Left ventricle myocardium inferior (tissue), 1 donor: ENCODE data around the gene KLF6. TPM values are rescaled to one million over a fixed set of nuclear protein-coding genes. Genes with fewer than 3 reads are reported as not detected.
"Not testable (repeated sequence)": the region's sequence is repeated elsewhere in the genome, so short reads cannot be mapped to it uniquely, and the experiment has no call there.

Experiments
- DNase-seq: peaks from one replicate; pipeline ENCODE4 v3.0.0-alpha.2; 2020
- H3K27ac ChIP-seq: fragments of 200-600 bp; replicated peaks from 2 replicates; pipeline ENCODE4 v1.8.0; 2021
- H3K27me3 ChIP-seq: fragments of 200-600 bp; 2 replicates; pipeline ENCODE4 v1.8.0; 2021; ENCODE audit warnings: low read depth
- H3K36me3 ChIP-seq: fragments of 200-600 bp; 2 replicates; pipeline ENCODE4 v1.8.0; 2021
- H3K4me1 ChIP-seq: fragments of 200-600 bp; 2 replicates; pipeline ENCODE4 v1.8.0; 2021
- H3K4me3 ChIP-seq: fragments of 200-600 bp; 2 replicates; pipeline ENCODE4 v1.8.0; 2021; ENCODE audit warnings: mild to moderate bottlenecking, moderate library complexity
- H3K9me3 ChIP-seq: fragments of 200-600 bp; replicated peaks from 2 replicates; pipeline ENCODE4 v1.8.0; 2021
- CTCF ChIP-seq: fragments of 200-600 bp; IDR thresholded peaks from 2 replicates; pipeline ENCODE4 v1.8.0; 2021; ENCODE audit warnings: antibody characterized with exemption, mild to moderate bottlenecking, borderline replicate concordance
- intact Hi-C: fragments of 100-400 bp; cut with micrococcal nuclease; formaldehyde crosslinking; loops from one replicate; pipeline ENCODE4 v1.11.0; 2022
- total RNA-seq: library from RNA; stranded (reverse); fragmentation: NEBNext Ultra II Directional; extraction: Animal tissue kit (Norgen Biotek cat#: 25700); gene quantifications from one replicate; pipeline ENCODE4 v1.2.1, GENCODE V29; 2021
- donor health status: DM: no; HTN: yes; CAD: no; lungs with severe emphysema.

Gene KLF6
- total RNA-seq, 1 donor from 2014 or later: 43.8 TPM

GRCh38 chr10:3738855-3739350 is 46.1 kb downstream of the KLF6 start:
- no peaks in the 10 kb centered on the region for H3K27me3 ChIP-seq
- no peak overlapping the region for H3K27ac ChIP-seq
- DNase-seq: no peak
- H3K4me3 ChIP-seq: no peak overlapping the region
- no peaks in the 10 kb centered on the region for H3K36me3 ChIP-seq
- TF ChIP-seq CTCF: no peak
- intact Hi-C loops: no loop called here
- no peaks in the 10 kb centered on the region for H3K9me3 ChIP-seq
- H3K4me1 ChIP-seq: no peaks in the 10 kb centered on the region

DNA sequence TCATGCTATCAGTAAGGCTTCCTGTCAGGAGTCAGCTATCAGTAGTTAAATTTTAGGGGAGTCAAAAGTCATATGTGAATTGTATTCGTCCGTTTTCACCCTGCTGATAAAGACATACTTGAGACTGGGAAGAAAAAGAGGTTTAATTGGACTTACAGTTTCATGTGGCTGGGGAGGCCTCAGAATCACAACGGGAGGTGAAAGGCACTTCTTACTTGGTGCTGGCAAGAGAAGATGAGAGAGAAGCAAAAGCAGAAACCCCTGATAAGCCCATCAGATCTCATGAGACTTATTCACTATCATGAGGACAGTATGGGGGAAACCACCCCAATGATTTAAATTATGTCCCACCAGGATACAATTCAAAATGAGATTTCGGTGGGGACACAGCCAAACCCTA is 47.1 kb downstream of the KLF6 start:
- H3K27ac ChIP-seq: no peak overlapping the region
- H3K9me3 ChIP-seq: no peaks in the 10 kb centered on the region
- no peak for TF ChIP-seq CTCF
- H3K4me3 ChIP-seq: no peak overlapping the region
- H3K27me3 ChIP-seq: no peaks in the 10 kb centered on the region
- no peaks in the 10 kb centered on the region for H3K4me1 ChIP-seq
- intact Hi-C loops: no loop called here
- H3K36me3 ChIP-seq: no peaks in the 10 kb centered on the region
- no peak for DNase-seq

DNA sequence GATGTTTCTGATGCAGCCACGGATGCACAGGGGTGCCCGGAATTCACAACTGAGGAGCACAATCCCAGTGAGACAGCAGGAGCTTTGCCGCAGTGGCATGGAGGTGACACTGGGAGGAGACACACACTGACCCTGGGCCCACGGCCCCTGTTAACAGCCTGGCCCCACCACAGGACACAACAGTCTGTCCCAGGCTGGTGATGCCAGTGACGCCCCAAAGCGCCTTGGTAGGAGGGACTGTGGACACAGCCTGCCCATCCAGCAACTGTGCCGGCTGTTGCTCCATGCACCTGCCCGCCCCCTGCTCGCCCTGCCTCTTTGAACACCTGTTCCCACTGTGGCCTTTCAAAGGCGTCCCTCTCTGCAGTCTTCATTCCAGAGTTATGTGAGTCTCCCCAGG is 49.8 kb downstream of the KLF6 start:
- TF ChIP-seq CTCF: peak; percentile 36
- H3K27ac ChIP-seq: no peak overlapping the region
- DNase-seq: no peak
- no peaks in the 10 kb centered on the region for H3K27me3 ChIP-seq
- intact Hi-C loops: no loop called here
- no peaks in the 10 kb centered on the region for H3K36me3 ChIP-seq
- H3K9me3 ChIP-seq: no peaks in the 10 kb centered on the region
- H3K4me1 ChIP-seq: no peaks in the 10 kb centered on the region
- H3K4me3 ChIP-seq: no peak overlapping the region

- intact Hi-C loops: no loop called here
- H3K9me3 ChIP-seq: no peaks in the 10 kb centered on the region
- no peak overlapping the region for H3K4me3 ChIP-seq
- DNase-seq: no peak
- no peak overlapping the region for H3K27ac ChIP-seq
- H3K27me3 ChIP-seq: no peaks in the 10 kb centered on the region
- H3K4me1 ChIP-seq: no peaks in the 10 kb centered on the region
- no peaks in the 10 kb centered on the region for H3K36me3 ChIP-seq
- no peak for TF ChIP-seq CTCF
Measured at GRCh38 chr10:3734111-3734510, 50.9 kb downstream of the KLF6 start.

DNA sequence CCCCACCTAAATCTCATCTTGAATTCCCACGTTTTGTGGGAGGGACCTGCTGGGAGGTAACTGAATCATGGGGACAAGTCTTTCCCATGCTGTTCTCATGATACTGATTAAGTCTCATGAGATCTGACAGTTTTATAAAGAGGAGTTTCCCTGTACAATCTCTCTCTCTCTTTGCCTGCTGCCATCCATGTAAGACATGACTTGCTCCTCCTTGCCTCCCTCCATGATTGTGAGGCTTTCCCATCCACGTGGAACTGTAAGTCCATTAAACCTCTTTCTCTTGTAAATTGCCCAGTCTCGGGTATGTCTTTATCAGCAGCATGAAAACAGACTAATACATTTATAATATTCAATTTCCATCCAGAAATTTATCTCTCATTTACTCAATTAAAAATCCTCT is 52.8 kb downstream of the KLF6 start:
- H3K4me1 ChIP-seq, H3K36me3 ChIP-seq, H3K27me3 ChIP-seq, H3K9me3 ChIP-seq, DNase-seq, H3K4me3 ChIP-seq, H3K27ac ChIP-seq, intact Hi-C loops: not testable (repeated sequence)

DNA sequence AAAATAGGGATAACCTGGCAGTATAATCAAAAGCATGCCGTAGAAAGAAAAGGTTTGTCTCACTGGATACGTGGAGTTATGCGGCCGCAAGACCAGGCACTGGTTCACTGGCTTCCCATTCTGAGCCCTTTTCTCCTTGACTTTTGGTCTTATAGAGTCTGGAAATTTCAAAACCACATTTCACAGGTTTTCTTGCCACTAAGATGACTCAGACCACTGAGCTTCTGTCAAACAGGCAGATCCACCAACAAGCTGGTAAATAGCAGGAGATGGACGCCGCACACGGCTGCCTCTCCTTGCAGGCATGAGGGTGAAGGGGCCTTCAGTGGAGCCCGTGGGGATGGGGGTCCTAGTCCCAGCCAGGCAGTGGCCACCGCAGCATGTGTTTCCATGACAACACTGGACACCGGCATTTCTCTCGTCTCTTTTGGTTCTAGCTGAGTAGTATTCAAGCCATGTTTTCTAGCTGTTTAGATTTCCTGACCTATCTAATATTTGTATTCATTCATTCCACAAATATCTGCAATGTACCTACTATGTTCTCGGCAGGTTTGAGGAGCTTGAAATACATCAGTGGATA is 55.5 kb downstream of the KLF6 start:
- no peaks in the 10 kb centered on the region for H3K27me3 ChIP-seq
- TF ChIP-seq CTCF: no peak
- no peak for DNase-seq

More for the DNA sequence above, 55.5 kb downstream of the KLF6 start:
- H3K36me3 ChIP-seq: no peaks in the 10 kb centered on the region
- H3K4me1 ChIP-seq: no peaks in the 10 kb centered on the region
- H3K27ac ChIP-seq: no peak overlapping the region
- intact Hi-C loops: no loop called here
- no peaks in the 10 kb centered on the region for H3K9me3 ChIP-seq
- H3K4me3 ChIP-seq: no peak overlapping the region
